Kidney (tissue), 14 donors: ENCODE data around the gene EMC6. TPM values are rescaled to one million over a fixed set of nuclear protein-coding genes. Genes with fewer than 3 reads are reported as not detected.

Experiments
- DNase-seq, 5 donors: peaks; one replicate each; pipeline ENCODE4 v3.0.0-alpha.2; 2013 to 2020
- FAIRE-seq: peaks from 2 replicates; lab custom pipeline; 2012; peaks lifted over from hg19 to GRCh38; lab: Jason Lieb, UNC
- H3K27ac ChIP-seq, 2 donors: one replicate each; pipeline ENCODE4 v1.7.0; 2013; ENCODE audit warnings: low read depth in 2 of 2, low read length in 2 of 2, inconsistent platforms in 1 of 2
- H3K27me3 ChIP-seq: one replicate; pipeline ENCODE4 v1.7.1; 2013; ENCODE audit warnings: low read length, inconsistent platforms; ENCODE audit not compliant: control insufficient read depth, insufficient read depth
- H3K36me3 ChIP-seq, 3 donors: one replicate each; pipeline versions ENCODE4 v1.7.0 to v1.7.1; 2013; ENCODE audit warnings: low read length in 3 of 3, control low read depth in 1 of 3, inconsistent platforms in 1 of 3; ENCODE audit not compliant: insufficient read depth in 3 of 3, control insufficient read depth in 2 of 3
- H3K4me1 ChIP-seq, 3 donors: one replicate each; pipeline versions ENCODE4 v1.7.0 to v1.7.1; 2013; ENCODE audit warnings: low read length in 3 of 3, inconsistent platforms in 1 of 3, low read depth in 1 of 3; ENCODE audit not compliant: control insufficient read depth in 2 of 3, insufficient read depth in 2 of 3
- H3K4me3 ChIP-seq, 3 donors: one replicate each; pipeline versions ENCODE4 v1.7.0 to v1.8.1; 2013; ENCODE audit warnings: low read length in 3 of 3, control low read depth in 1 of 3, inconsistent platforms in 1 of 3
- H3K9ac ChIP-seq, 3 donors: one replicate each; pipeline versions ENCODE4 v1.7.0 to v1.7.1; 2013; ENCODE audit warnings: low read length in 3 of 3, control low read depth in 1 of 3, inconsistent platforms in 1 of 3
- H3K9me3 ChIP-seq, 3 donors: one replicate each; pipeline versions ENCODE4 v1.7.0 to v1.7.1; 2013; ENCODE audit warnings: low read length in 3 of 3, control low read depth in 1 of 3, inconsistent platforms in 1 of 3; ENCODE audit not compliant: control insufficient read depth in 2 of 3, insufficient read depth in 1 of 3
- intact Hi-C: fragments of 100-400 bp; cut with DNase I; formaldehyde crosslinking; loops from one replicate; pipeline ENCODE4 v1.11.1; 2022
- polyA plus RNA-seq: library from polyadenylated mRNA; stranded (reverse); fragments of 350-450 nt; fragmentation: Illumina TruSeq; extraction: RNeasy Lipid Tissue Mini Kit (QIAGEN cat#74804); gene quantifications from one replicate; pipeline ENCODE4 v1.2.3, GENCODE V29; 2014; ENCODE audit warnings: low read depth, low replicate concordance; ENCODE audit not compliant: insufficient read depth
- total RNA-seq: library from RNA; stranded (reverse); fragmentation: NEBNext Ultra II Directional; extraction: Animal tissue kit (Norgen Biotek cat#: 25700); gene quantifications from one replicate; pipeline ENCODE4 v1.2.1, GENCODE V29; 2021
- TF ChIP-seq, protein P1 (sequence below): IDR thresholded peaks from 3 replicates; pipeline ENCODE4 v1.5.1; 2012; ENCODE audit warnings: mild to moderate bottlenecking, moderate library complexity, borderline replicate concordance; ENCODE audit not compliant: insufficient read depth; ENCODE audit errors: extremely low read depth
- donor health status: control.
- donor health status: control.
- donor health status: control.
- donor health status: control.
- donor health status: control.
- donor health status: DM: yes; HTN: yes; CAD: no.
- donor health status: Normal renal cell carcinoma (clear cell type).

The EMC6 gene
- total and polyA plus RNA-seq, 2 donors from 2014 or later = 25.6 to 77.1 TPM

DNA sequence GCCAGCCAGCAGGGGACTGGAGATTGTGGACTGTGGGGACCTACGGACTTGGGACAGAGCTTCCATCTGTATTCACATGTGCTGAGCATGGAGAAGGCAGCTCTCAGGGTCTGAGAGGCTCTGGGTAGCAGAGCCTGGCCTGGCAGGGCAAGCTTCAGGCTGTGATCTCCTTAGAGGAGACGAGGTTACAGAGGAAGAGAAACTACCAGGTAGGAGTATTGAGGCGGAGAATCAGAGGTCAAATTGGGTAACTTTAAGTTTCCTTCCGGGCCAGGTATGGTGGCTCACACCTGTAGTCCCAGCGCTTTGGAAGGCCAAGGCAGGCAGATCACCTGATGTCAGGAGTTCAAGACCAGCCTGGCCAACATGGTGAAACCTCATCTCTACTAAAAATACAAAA is 23.3 kb upstream of the EMC6 start:
- Histone ChIP-seq H3K9me3 (no peaks in the 10 kb centered on the region), H3K4me1 (peaks cover 0 to 12% (median 6%) of the 10 kb centered on the region in 3 donors), H3K4me3 (no peak overlapping the region), H3K36me3 (peaks cover 0 to 20% (median 6%) of the 10 kb centered on the region in 3 donors), H3K27ac (peak overlapping the region in 1 of 2 donors; percentile 36), H3K9ac (no peak overlapping the region), H3K27me3 (no peaks in the 10 kb centered on the region)
- intact Hi-C loops = no loop called here
- no peak for DNase-seq
- FAIRE-seq = no peak
- TF ChIP-seq, protein P1, sequence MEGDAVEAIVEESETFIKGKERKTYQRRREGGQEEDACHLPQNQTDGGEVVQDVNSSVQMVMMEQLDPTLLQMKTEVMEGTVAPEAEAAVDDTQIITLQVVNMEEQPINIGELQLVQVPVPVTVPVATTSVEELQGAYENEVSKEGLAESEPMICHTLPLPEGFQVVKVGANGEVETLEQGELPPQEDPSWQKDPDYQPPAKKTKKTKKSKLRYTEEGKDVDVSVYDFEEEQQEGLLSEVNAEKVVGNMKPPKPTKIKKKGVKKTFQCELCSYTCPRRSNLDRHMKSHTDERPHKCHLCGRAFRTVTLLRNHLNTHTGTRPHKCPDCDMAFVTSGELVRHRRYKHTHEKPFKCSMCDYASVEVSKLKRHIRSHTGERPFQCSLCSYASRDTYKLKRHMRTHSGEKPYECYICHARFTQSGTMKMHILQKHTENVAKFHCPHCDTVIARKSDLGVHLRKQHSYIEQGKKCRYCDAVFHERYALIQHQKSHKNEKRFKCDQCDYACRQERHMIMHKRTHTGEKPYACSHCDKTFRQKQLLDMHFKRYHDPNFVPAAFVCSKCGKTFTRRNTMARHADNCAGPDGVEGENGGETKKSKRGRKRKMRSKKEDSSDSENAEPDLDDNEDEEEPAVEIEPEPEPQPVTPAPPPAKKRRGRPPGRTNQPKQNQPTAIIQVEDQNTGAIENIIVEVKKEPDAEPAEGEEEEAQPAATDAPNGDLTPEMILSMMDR = no peak

DNA sequence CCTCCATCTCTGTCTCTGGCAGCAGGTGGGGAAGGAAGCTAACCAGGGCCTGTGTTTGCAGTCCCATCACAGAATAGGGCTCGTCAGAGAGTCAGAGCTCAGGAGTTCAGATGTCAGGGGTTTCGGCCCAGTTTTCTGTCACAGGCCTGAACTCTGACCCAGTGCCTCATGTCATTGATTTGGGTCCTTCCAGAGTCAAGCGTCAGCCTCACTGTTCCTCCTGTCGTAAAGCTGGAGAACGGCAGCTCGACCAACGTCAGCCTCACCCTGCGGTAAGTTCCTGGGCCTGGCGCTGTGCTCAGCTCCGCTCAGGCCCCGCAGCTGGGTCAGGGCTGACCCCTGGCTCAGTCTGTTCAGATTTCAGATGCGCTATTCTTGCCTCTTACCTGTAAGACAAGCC is 21.4 kb upstream of the EMC6 start:
- peaks cover 0 to 20% (median 4%) of the 10 kb centered on the region in 3 donors for H3K36me3 ChIP-seq
- no peaks in the 10 kb centered on the region for H3K27me3 ChIP-seq
- peaks cover 0 to 6% (median 5%) of the 10 kb centered on the region in 3 donors for H3K4me1 ChIP-seq
- no peaks in the 10 kb centered on the region for H3K9me3 ChIP-seq
- no peak overlapping the region for H3K4me3 ChIP-seq
- H3K27ac ChIP-seq = no peak overlapping the region
- TF ChIP-seq, protein P1 = no peak
- DNase-seq (no peak), FAIRE-seq (no peak)
- intact Hi-C loops = no loop called here
- peak overlapping the region in 1 of 3 donors; percentile 26 for H3K9ac ChIP-seq

DNA sequence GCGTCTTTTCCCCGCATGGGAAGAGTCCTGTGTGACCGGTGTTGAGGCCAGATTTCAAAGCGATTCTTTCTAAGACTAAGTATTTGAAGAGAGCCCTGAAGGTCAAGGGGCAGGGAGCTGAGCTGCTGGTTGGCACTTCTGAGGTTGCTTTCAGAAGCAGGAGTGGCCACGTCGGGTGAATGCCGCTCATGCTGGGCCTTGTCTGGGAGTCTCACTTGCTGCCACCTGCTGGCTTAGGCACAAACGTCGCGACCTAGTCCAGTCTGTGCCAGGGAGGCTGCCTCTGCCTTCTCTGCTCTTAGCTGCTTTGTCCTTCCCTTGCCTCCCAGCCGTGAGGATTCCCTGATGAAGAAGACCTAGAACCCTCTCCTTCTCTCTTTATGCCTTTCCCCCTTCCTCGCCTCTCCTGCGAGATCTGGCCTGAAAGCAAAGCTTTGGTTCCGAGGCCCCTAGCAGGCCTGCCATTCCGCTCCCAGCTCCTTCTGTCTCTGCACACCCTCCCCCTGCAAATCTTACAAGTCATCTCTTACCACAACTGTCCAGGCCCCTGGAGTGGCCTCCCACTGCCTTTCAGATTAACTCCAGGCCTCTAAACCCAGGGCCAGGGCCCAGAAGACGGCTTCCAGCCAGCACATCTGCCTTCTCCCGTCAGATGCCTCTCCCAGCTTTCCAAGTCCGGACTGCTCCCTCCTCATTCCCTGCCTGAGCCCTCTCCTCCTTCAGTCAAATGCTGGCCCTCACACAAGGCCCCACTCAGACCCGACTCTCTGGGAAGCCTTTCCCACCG is 20.6 kb upstream of the EMC6 start:
- peaks cover 0 to 6% (median 5%) of the 10 kb centered on the region in 3 donors for H3K4me1 ChIP-seq
- H3K9me3 ChIP-seq = no peaks in the 10 kb centered on the region
- intact Hi-C loops = no loop called here
- H3K4me3 ChIP-seq = no peak overlapping the region
- DNase-seq (peak in 4 of 5 donors; percentile 71 to 79 (median 74)), FAIRE-seq (no peak)
- H3K27me3 ChIP-seq = no peaks in the 10 kb centered on the region
- H3K27ac ChIP-seq = no peak overlapping the region
- TF ChIP-seq, protein P1 = peak; percentile 49
- H3K36me3 ChIP-seq = peaks cover 0 to 20% (median 4%) of the 10 kb centered on the region in 3 donors
- no peak overlapping the region for H3K9ac ChIP-seq
